Trophoblast cell (in vitro differentiated cells and primary cell): ENCODE measurements around the gene RASGRF1.

Source experiments
- DNase-seq, 2 donors: peaks; one replicate each; pipeline ENCODE4 v3.0.0-alpha.2; 2016
- H2AFZ ChIP-seq: 2 replicates; pipeline ENCODE4 v1.6.1; 2013; ENCODE audit warnings: low read length, moderate library complexity, mild to moderate bottlenecking; ENCODE audit not compliant: insufficient read depth, poor library complexity
- H2AK5ac ChIP-seq: 2 replicates; pipeline ENCODE4 v1.6.1; 2013; ENCODE audit warnings: mild to moderate bottlenecking, low read length
- H2BK120ac ChIP-seq: 2 replicates; pipeline ENCODE4 v1.6.1; 2013; ENCODE audit warnings: low read length, mild to moderate bottlenecking, moderate library complexity; ENCODE audit not compliant: insufficient read depth, poor library complexity
- H2BK12ac ChIP-seq: 2 replicates; pipeline ENCODE4 v1.6.1; 2013; ENCODE audit warnings: mild to moderate bottlenecking, low read length, moderate library complexity
- H2BK5ac ChIP-seq: 2 replicates; pipeline ENCODE4 v1.6.1; 2013; ENCODE audit warnings: low read length, low read depth, moderate library complexity, mild to moderate bottlenecking; ENCODE audit not compliant: poor library complexity
- H3K14ac ChIP-seq: 2 replicates; pipeline ENCODE4 v1.6.1; 2013; ENCODE audit warnings: mild to moderate bottlenecking, low read length
- H3K18ac ChIP-seq: 2 replicates; pipeline ENCODE4 v1.6.1; 2013; ENCODE audit warnings: mild to moderate bottlenecking, low read length
- H3K23ac ChIP-seq: 2 replicates; pipeline ENCODE4 v1.6.1; 2013; ENCODE audit warnings: low read length
- H3K27ac ChIP-seq: 2 replicates; pipeline ENCODE4 v1.5.1; 2013; ENCODE audit warnings: low read depth, mild to moderate bottlenecking, inconsistent platforms, low read length, moderate library complexity
- H3K27me3 ChIP-seq: 2 replicates; pipeline ENCODE4 v1.6.1; 2013; ENCODE audit warnings: inconsistent platforms, mild to moderate bottlenecking, low read length, moderate library complexity; ENCODE audit not compliant: insufficient read depth
- H3K36me3 ChIP-seq, 2 experiments: 1 replicate in 1 of 2; 2 replicates in 1 of 2; pipeline ENCODE4 v1.6.1; 2013; ENCODE audit warnings: low read length in 2 of 2, mild to moderate bottlenecking in 2 of 2, moderate library complexity in 1 of 2; ENCODE audit not compliant: insufficient read depth in 2 of 2, control insufficient read depth in 1 of 2
- H3K4ac ChIP-seq: 2 replicates; pipeline ENCODE4 v1.6.1; 2013; ENCODE audit warnings: low read depth, mild to moderate bottlenecking, low read length, moderate library complexity
- H3K4me1 ChIP-seq, 2 experiments: 1 replicate in 1 of 2; 2 replicates in 1 of 2; pipeline ENCODE4 v1.6.1; 2013; ENCODE audit warnings: low read length in 2 of 2, mild to moderate bottlenecking in 2 of 2, moderate library complexity in 1 of 2; ENCODE audit not compliant: insufficient read depth in 2 of 2, control insufficient read depth in 1 of 2
- H3K4me2 ChIP-seq: 2 replicates; pipeline ENCODE4 v1.6.1; 2013; ENCODE audit warnings: inconsistent platforms, mild to moderate bottlenecking, low read length, moderate library complexity
- H3K4me3 ChIP-seq: 2 replicates; pipeline ENCODE4 v1.5.1; 2013; ENCODE audit warnings: mild to moderate bottlenecking, low read depth, low read length, inconsistent platforms
- H3K79me1 ChIP-seq: one replicate; pipeline ENCODE4 v1.6.1; 2013; ENCODE audit warnings: low read length
- H3K79me2 ChIP-seq: 2 replicates; pipeline ENCODE4 v1.6.1; 2013; ENCODE audit warnings: low read length, mild to moderate bottlenecking; ENCODE audit not compliant: control insufficient read depth, insufficient read depth, poor library complexity
- H3K9ac ChIP-seq: 2 replicates; pipeline ENCODE4 v1.6.1; 2013; ENCODE audit warnings: mild to moderate bottlenecking, low read length
- H3K9me3 ChIP-seq: 2 replicates; pipeline ENCODE4 v1.6.1; 2013; ENCODE audit warnings: low read depth, mild to moderate bottlenecking, control low read depth, inconsistent platforms, low read length; ENCODE audit not compliant: insufficient read depth
- H4K12ac ChIP-seq: 2 replicates; pipeline ENCODE4 v1.6.1; 2013; ENCODE audit warnings: low read depth, mild to moderate bottlenecking, low read length, moderate library complexity
- H4K8ac ChIP-seq: 2 replicates; pipeline ENCODE4 v1.6.1; 2013; ENCODE audit warnings: low read depth, mild to moderate bottlenecking, low read length, moderate library complexity
- H4K91ac ChIP-seq: one replicate; pipeline ENCODE4 v1.6.1; 2013; ENCODE audit warnings: low read depth, mild to moderate bottlenecking, low read length, moderate library complexity
- WGBS: extraction: QIAGEN DNeasy Blood & Tissue Kit; methylation state at CpG from one replicate; pipeline ENCODE4 v1.1.7; 2013; ENCODE audit warnings: missing lambda C conversion rate; ENCODE audit not compliant: insufficient read length, insufficient coverage; ENCODE audit errors: extremely low coverage; 5-methylcytosine and 5-hydroxymethylcytosine counted together

Gene RASGRF1

DNA sequence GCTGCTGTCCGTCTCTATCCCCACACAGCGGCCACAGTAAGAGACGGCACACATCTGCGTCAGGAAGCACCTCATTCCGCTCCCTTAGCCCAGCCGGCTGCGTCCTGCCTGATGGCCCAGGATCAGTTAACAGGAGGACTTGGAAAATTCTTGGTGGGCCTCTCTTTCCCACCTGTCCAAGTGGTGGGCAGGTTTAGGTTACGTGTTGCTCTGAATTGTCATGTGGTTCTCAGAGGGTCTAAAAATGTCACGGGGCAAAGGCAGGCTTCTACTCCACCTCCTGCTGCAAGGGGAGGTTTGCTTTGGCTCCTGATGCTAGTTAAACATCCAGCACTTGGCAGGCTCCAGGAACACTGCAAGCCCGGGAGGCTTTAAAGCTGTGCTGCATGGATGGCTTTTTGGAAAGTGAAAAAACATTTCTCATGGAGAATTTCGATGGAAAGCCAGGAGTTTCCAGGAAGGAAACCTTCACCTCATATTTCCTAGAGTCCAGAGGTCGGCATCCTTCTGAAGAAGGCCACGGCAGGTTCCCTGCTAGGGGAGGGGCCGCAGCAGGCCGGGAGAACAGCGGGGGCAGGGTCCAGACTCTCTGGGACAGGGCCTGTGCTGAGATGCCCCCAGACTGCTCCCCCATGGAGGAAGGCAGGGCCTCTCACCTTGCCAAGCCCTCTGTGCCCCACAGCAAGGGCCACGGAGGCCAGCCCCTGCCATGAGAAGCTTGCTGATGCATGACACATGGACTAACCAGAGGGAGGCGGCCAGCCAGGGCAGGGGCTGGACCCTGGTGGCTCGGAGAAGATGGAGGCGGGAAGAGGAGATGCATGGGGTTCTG lies 156.5 kb downstream of the RASGRF1 start:
- no peak overlapping the region for H3K4me3 ChIP-seq
- no peak overlapping the region for H3K9ac ChIP-seq
- no peak overlapping the region for H2AFZ ChIP-seq
- no peak overlapping the region for H4K12ac ChIP-seq
- H3K23ac ChIP-seq = no peak overlapping the region
- no peak overlapping the region for H4K91ac ChIP-seq
- H3K79me2 ChIP-seq = no peaks in the 10 kb centered on the region
- H3K14ac ChIP-seq = no peak overlapping the region
- H3K9me3 ChIP-seq = peaks cover 2% of the 10 kb centered on the region
- WGBS = no CpG with 5 or more reads among the region's 20 CpGs
- DNase-seq = no peak
- no peaks in the 10 kb centered on the region for H3K4me1 ChIP-seq
- H3K79me1 ChIP-seq = no peaks in the 10 kb centered on the region
- H3K27ac ChIP-seq = no peak overlapping the region
- H3K36me3 ChIP-seq = peaks cover 0 to 4% of the 10 kb centered on the region in 2 experiments
- H2BK5ac ChIP-seq = no peak overlapping the region
- H4K8ac ChIP-seq = no peak overlapping the region
- H2BK12ac ChIP-seq = no peak overlapping the region
- no peak overlapping the region for H3K18ac ChIP-seq
- H2AK5ac ChIP-seq = no peak overlapping the region
- H2BK120ac ChIP-seq = no peak overlapping the region
- no peaks in the 10 kb centered on the region for H3K27me3 ChIP-seq
- no peak overlapping the region for H3K4ac ChIP-seq
- H3K4me2 ChIP-seq = no peak overlapping the region

DNA sequence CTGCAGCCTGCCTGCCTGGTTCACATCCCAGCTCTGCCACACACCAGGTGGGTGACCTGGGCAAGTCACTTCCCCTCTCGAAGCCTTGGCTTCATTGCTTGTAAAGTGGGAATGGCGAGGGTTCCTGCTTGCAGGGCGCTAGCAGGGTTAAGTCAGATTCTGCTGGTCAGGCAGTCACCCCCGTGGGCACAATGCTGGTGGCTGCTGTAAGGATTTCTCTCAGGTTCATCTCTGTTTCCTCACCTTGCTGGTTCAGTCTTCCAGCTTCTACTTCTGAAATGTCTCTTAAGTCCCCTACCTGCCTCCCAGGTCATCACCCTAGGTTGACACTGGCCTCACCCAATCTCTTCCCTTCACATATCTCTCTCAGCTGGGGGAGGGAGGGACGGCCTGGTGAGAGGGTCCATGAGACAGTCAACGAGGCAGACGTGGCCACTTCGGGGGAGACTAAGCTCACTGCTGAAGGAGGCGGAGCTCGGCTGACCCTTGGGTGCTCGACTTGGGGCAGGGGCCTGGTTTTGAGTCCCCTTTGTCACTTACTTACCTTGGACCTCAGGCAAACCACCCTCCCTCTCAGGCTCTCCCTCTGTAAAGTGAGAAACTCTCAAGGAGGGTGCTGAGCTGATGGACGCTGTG lies 157.3 kb downstream of the RASGRF1 start:
- Histone ChIP-seq H3K4me3 (no peak overlapping the region), H3K14ac (no peak overlapping the region), H4K91ac (no peak overlapping the region)

DNA sequence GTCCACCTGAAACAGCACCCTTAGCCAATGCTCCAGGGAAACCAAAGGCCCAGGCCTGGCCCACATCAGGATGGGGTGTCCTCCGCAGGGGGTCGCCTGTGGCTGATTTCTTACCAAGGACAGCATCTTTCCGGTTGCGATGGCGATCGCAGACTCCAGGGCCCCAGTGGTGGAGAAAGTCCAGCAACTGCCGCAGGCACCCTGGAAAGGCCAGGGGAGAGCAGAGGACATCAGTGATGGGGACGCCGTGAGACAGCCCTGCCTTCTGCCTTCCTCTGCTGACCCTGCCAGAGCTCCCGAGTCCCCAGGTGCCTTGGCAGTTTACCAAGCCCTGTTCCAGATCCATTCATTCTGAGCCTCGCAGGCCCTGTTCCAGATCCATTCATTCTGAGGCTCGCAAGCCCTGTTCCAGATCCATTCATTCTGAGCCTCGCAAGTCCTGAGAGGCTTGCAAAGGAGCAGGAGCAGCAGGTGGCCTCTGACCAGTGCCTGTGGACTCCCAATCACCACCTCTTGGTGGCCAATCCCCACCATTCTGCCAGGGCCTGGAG lies 158.2 kb downstream of the RASGRF1 start:
- H2AFZ ChIP-seq = no peak overlapping the region
- no peak overlapping the region for H4K91ac ChIP-seq
- no peak overlapping the region for H2BK12ac ChIP-seq
- no peak for DNase-seq
- H3K9me3 ChIP-seq = peaks cover 2% of the 10 kb centered on the region
- no peak overlapping the region for H3K18ac ChIP-seq
- H4K8ac ChIP-seq = no peak overlapping the region
- WGBS = no CpG with 5 or more reads among the region's 13 CpGs
- H3K27ac ChIP-seq = no peak overlapping the region
- peaks cover 0 to 5% of the 10 kb centered on the region in 2 experiments for H3K36me3 ChIP-seq
- no peak overlapping the region for H2BK120ac ChIP-seq
- H3K4me3 ChIP-seq = no peak overlapping the region
- H3K79me2 ChIP-seq = no peaks in the 10 kb centered on the region
- H3K4me1 ChIP-seq = no peaks in the 10 kb centered on the region
- H3K9ac ChIP-seq = no peak overlapping the region
- no peak overlapping the region for H4K12ac ChIP-seq
- no peaks in the 10 kb centered on the region for H3K79me1 ChIP-seq
- no peaks in the 10 kb centered on the region for H3K27me3 ChIP-seq
- no peak overlapping the region for H2AK5ac ChIP-seq
- no peak overlapping the region for H3K4me2 ChIP-seq
- H3K4ac ChIP-seq = no peak overlapping the region
- H3K23ac ChIP-seq = no peak overlapping the region
- no peak overlapping the region for H3K14ac ChIP-seq
- no peak overlapping the region for H2BK5ac ChIP-seq

More for the DNA sequence above, 157.3 kb downstream of the RASGRF1 start:
- WGBS = no CpG with 5 or more reads among the region's 12 CpGs
- Histone ChIP-seq H3K23ac (no peak overlapping the region), H3K36me3 (peaks cover 0 to 4% of the 10 kb centered on the region in 2 experiments), H4K8ac (no peak overlapping the region), H3K79me1 (no peaks in the 10 kb centered on the region), H3K79me2 (no peaks in the 10 kb centered on the region), H3K4ac (no peak overlapping the region), H3K27ac (no peak overlapping the region), H3K18ac (no peak overlapping the region), H2BK120ac (no peak overlapping the region), H3K4me1 (no peaks in the 10 kb centered on the region), H2BK5ac (no peak overlapping the region), H2BK12ac (no peak overlapping the region), H2AK5ac (no peak overlapping the region), H3K27me3 (no peaks in the 10 kb centered on the region), H4K12ac (no peak overlapping the region), H3K9me3 (peaks cover 2% of the 10 kb centered on the region), H3K9ac (no peak overlapping the region), H2AFZ (no peak overlapping the region), H3K4me2 (no peak overlapping the region)
- DNase-seq = no peak

DNA sequence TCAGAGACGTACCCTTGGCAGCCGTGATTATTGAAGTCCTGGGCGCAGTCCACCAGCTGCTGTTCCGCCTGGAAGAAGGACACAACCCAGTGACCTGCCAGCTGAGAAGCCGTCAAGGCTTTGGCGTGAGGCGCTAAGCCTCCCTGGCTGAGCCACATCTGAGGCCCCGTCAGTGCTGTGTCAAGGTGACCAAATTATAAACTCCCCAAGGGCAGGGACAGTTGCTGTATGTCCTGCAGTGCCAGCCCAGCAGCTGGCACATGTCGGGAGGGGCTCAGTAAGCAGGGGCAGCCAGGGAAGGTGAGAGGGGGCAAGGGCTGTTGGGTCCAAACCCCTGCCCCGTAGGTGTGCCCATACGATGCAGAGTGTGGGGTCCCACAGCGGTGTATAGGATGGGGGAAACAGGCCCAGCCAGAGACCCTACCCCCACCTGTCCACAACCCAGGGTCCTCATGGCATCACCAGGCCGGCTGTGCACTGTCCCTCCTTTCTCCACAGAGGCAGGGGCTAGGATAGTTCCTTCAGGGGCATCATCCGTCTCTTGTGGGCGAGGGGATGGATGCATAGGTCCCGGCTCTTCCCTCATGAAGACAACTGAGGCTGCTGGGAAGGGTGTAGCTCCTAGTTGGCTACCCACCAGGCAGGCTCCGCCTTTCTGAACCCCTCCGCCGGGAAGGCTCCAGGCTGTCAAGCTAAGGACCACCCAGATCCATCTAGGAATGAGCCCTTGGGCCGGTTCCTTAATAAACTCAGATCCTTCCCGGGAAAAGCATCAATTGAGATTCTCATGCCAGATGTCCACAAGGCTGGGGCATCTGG lies 158.9 kb downstream of the RASGRF1 start:
- Histone ChIP-seq H3K79me1 (no peaks in the 10 kb centered on the region), H4K8ac (no peak overlapping the region), H3K79me2 (no peaks in the 10 kb centered on the region), H4K91ac (no peak overlapping the region), H3K18ac (no peak overlapping the region), H3K14ac (no peak overlapping the region), H2AK5ac (no peak overlapping the region), H3K9me3 (peaks cover 3% of the 10 kb centered on the region), H3K9ac (no peak overlapping the region), H3K36me3 (peaks cover 1 to 12% of the 10 kb centered on the region in 2 experiments), H2BK5ac (no peak overlapping the region), H3K27me3 (no peaks in the 10 kb centered on the region), H3K23ac (no peak overlapping the region), H2BK120ac (no peak overlapping the region), H3K27ac (no peak overlapping the region), H4K12ac (no peak overlapping the region), H3K4me1 (no peaks in the 10 kb centered on the region), H3K4ac (no peak overlapping the region), H2BK12ac (no peak overlapping the region), H3K4me2 (no peak overlapping the region), H2AFZ (no peak overlapping the region), H3K4me3 (no peak overlapping the region)
- WGBS = no CpG with 5 or more reads among the region's 21 CpGs
- DNase-seq = no peak
